Natural killer cell (primary cell): ENCODE measurements around the gene LILRB5. TPM values are rescaled to one million over a fixed set of nuclear protein-coding genes. Genes with fewer than 3 reads are reported as not detected.

ENCODE experiments used
- ATAC-seq, 3 donors: fragments of 150-1000 bp in 2 of 3; fragments of 200-7000 bp in 1 of 3; cut with Tn5 transposase; 1 replicate in 1 of 3; 2 replicates in 2 of 3; pipeline ENCODE4 v1.10.0; 2021; ENCODE audit warnings: mild to moderate bottlenecking in 2 of 3, moderate library complexity in 2 of 3
- DNase-seq, 2 donors: peaks; one replicate each; pipeline versions ENCODE4 v3.0.0 to v3.0.0-alpha.2; 2013 to 2021; ENCODE audit warnings: mixed read lengths in 1 of 2
- H3K27ac ChIP-seq: one replicate; pipeline ENCODE4 v1.5.1; 2013; ENCODE audit warnings: mild to moderate bottlenecking, low read length
- H3K27me3 ChIP-seq: one replicate; pipeline ENCODE4 v1.6.1; 2013; ENCODE audit warnings: low read length; ENCODE audit not compliant: control insufficient read depth, insufficient read depth
- H3K36me3 ChIP-seq: one replicate; pipeline ENCODE4 v1.6.1; 2013; ENCODE audit warnings: low read length; ENCODE audit not compliant: control insufficient read depth, insufficient read depth
- H3K4me1 ChIP-seq: one replicate; pipeline ENCODE4 v1.6.1; 2013; ENCODE audit warnings: low read length; ENCODE audit not compliant: control insufficient read depth, insufficient read depth
- H3K4me3 ChIP-seq: one replicate; pipeline ENCODE4 v1.5.1; 2013; ENCODE audit warnings: low read length
- H3K9me3 ChIP-seq: one replicate; pipeline ENCODE4 v1.6.1; 2013; ENCODE audit warnings: low read length; ENCODE audit not compliant: control insufficient read depth, insufficient read depth
- H3K27ac Mint-ChIP-seq, 2 donors: one replicate each; pipeline ENCODE4 v1.8.0; 2022; ENCODE audit warnings: mild to moderate bottlenecking in 2 of 2, mixed read lengths in 2 of 2, moderate library complexity in 1 of 2
- H3K27me3 Mint-ChIP-seq, 2 donors: one replicate each; pipeline ENCODE4 v1.8.0; 2022; ENCODE audit warnings: low read depth in 2 of 2, mixed read lengths in 2 of 2
- H3K36me3 Mint-ChIP-seq: one replicate; pipeline ENCODE4 v1.8.0; 2022; ENCODE audit warnings: mixed read lengths
- H3K4me1 Mint-ChIP-seq, 2 donors: one replicate each; pipeline ENCODE4 v1.8.0; 2022; ENCODE audit warnings: mixed read lengths in 2 of 2
- H3K4me3 Mint-ChIP-seq: one replicate; pipeline ENCODE4 v1.8.0; 2022; ENCODE audit warnings: mild to moderate bottlenecking, moderate library complexity, mixed read lengths
- H3K9me3 Mint-ChIP-seq, 2 donors: one replicate each; pipeline ENCODE4 v1.8.0; 2022; ENCODE audit warnings: mixed read lengths in 2 of 2
- WGBS: methylation state at CpG from one replicate; pipeline ENCODE4 v1.1.7; 2013; ENCODE audit warnings: missing lambda C conversion rate; ENCODE audit not compliant: insufficient coverage; 5-methylcytosine and 5-hydroxymethylcytosine counted together
- intact Hi-C: fragments of 100-400 bp; cut with micrococcal nuclease; formaldehyde crosslinking; loops from one replicate; pipeline ENCODE4 v1.14.2; 2022
- total RNA-seq, 4 donors: library from RNA; stranded (reverse); fragments of 120-200 nt in 1 of 4; gene quantifications; one replicate each; pipeline versions ENCODE4 v1.2.3 to v1.2.4, GENCODE V29; 2013 to 2022
- TF ChIP-seq, protein P1 (sequence below): fragments of 200-600 bp; IDR thresholded peaks from one replicate; pipeline ENCODE4 v1.8.0; 2022; ENCODE audit warnings: antibody characterized with exemption

Gene LILRB5
- total RNA-seq, 3 donors from 2014 or later (not counting 1 experiment from before 2014, with no cell fraction given): 0.09 to 0.18 TPM; not detected in 1

GRCh38 chr19:54256250-54257115 is 590 bp downstream of the LILRB5 start:
- intact Hi-C loops: no loop called here

DNA sequence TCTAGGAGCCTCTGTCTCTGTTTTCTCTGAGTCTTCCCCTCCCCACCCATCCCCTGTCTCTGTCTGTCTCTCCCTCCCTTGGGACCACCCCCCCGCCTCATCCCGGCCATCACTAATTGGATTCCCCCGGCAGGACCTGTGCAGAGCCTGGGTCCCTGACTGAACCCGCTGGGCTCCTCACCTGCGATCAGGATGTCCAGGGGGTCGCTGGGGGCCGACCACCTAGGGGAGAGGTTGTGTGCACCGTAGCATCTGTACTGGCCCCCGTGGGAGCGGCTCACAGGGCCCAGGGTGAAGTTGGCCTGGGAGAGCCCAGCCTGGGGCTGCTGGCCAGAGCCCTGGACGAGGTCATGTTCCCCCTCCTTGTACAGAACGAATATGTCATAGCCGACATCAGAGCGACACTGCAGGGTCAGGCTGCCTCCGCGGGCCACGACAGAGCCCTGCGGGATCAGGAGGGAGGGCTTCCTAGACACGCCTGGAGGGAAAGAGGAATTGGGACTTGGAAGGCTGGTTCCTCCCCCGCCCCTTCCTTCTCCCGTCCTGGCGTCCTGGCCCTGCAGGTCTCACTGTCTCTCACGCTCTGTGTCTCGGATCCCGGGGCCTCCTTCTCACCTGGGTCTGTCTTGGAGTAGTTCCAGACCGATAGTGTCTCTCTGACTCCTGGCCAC is 1.8 kb downstream of the LILRB5 start:
- ATAC-seq: no peak
- Histone ChIP-seq H3K4me1 (no peaks in the 10 kb centered on the region), H3K27me3 (no peaks in the 10 kb centered on the region), H3K27ac (no peak overlapping the region), H3K9me3 (no peaks in the 10 kb centered on the region), H3K4me3 (no peak overlapping the region), H3K36me3 (no peaks in the 10 kb centered on the region)
- Mint-ChIP-seq H3K36me3 (no peaks in the 10 kb centered on the region), H3K9me3 (no peaks in the 10 kb centered on the region), H3K27ac (no peak overlapping the region), H3K4me1 (no peaks in the 10 kb centered on the region), H3K4me3 (no peak overlapping the region), H3K27me3 (peaks cover 8 to 18% of the 10 kb centered on the region in 2 donors)
- intact Hi-C loops: no loop called here
- WGBS: 81% methylated on average over 26 of the region's 26 CpGs
- DNase-seq: no peak
- TF ChIP-seq, protein P1, sequence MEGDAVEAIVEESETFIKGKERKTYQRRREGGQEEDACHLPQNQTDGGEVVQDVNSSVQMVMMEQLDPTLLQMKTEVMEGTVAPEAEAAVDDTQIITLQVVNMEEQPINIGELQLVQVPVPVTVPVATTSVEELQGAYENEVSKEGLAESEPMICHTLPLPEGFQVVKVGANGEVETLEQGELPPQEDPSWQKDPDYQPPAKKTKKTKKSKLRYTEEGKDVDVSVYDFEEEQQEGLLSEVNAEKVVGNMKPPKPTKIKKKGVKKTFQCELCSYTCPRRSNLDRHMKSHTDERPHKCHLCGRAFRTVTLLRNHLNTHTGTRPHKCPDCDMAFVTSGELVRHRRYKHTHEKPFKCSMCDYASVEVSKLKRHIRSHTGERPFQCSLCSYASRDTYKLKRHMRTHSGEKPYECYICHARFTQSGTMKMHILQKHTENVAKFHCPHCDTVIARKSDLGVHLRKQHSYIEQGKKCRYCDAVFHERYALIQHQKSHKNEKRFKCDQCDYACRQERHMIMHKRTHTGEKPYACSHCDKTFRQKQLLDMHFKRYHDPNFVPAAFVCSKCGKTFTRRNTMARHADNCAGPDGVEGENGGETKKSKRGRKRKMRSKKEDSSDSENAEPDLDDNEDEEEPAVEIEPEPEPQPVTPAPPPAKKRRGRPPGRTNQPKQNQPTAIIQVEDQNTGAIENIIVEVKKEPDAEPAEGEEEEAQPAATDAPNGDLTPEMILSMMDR: no peak

More at GRCh38 chr19:54256250-54257115, 590 bp downstream of the LILRB5 start:
- H3K36me3 ChIP-seq: no peaks in the 10 kb centered on the region
- Mint-ChIP-seq H3K4me1 (no peaks in the 10 kb centered on the region), H3K27me3 (peaks cover 8 to 14% of the 10 kb centered on the region in 2 donors), H3K4me3 (no peak overlapping the region), H3K9me3 (no peaks in the 10 kb centered on the region), H3K27ac (no peak overlapping the region), H3K36me3 (no peaks in the 10 kb centered on the region)
- H3K27ac ChIP-seq: no peak overlapping the region
- DNase-seq (no peak), ATAC-seq (no peak)
- TF ChIP-seq, protein P1: no peak
- no peaks in the 10 kb centered on the region for H3K27me3 ChIP-seq
- H3K4me3 ChIP-seq: no peak overlapping the region
- H3K4me1 ChIP-seq: no peaks in the 10 kb centered on the region
- no peaks in the 10 kb centered on the region for H3K9me3 ChIP-seq
- WGBS: 84% methylated on average over 17 of the region's 19 CpGs

GRCh38 chr19:54254195-54254906 is 2.7 kb downstream of the LILRB5 start:
- Mint-ChIP-seq H3K4me3 (no peak overlapping the region), H3K27me3 (peaks cover 8 to 19% of the 10 kb centered on the region in 2 donors), H3K27ac (no peak overlapping the region), H3K4me1 (no peaks in the 10 kb centered on the region), H3K9me3 (no peaks in the 10 kb centered on the region), H3K36me3 (no peaks in the 10 kb centered on the region)
- H3K27ac ChIP-seq: no peak overlapping the region
- intact Hi-C loops: no loop called here
- no peak for DNase-seq
- no peaks in the 10 kb centered on the region for H3K9me3 ChIP-seq
- TF ChIP-seq, protein P1: no peak
- no peaks in the 10 kb centered on the region for H3K36me3 ChIP-seq
- 76% methylated on average over 17 of the region's 17 CpGs for WGBS
- no peak overlapping the region for H3K4me3 ChIP-seq
- no peaks in the 10 kb centered on the region for H3K4me1 ChIP-seq
- no peaks in the 10 kb centered on the region for H3K27me3 ChIP-seq
- no peak for ATAC-seq
